PC-3 (cell line): ENCODE results near the gene CENPF.

Source experiments
- CTCF ChIP-seq: fragments of 300-600 bp; sonication (generic); conservative IDR thresholded peaks from 2 replicates; pipeline ENCODE4 v1.5.1; 2017; ENCODE audit warnings: antibody characterized with exemption, low read depth, mild to moderate bottlenecking, low read length
- EZH2 ChIP-seq: fragments of 300-600 bp; sonication (generic); IDR thresholded peaks from one replicate; pipeline ENCODE4 v1.6.1; 2017; ENCODE audit warnings: antibody characterized with exemption, mild to moderate bottlenecking, low read length; ENCODE audit not compliant: unreplicated experiment

GRCh38 chr1:214658175-214658574 lies 55.2 kb downstream of the CENPF start:
- TF ChIP-seq CTCF: no peak
- TF ChIP-seq EZH2: no peak
